SK-N-SH (cell line): ENCODE measurements around the gene TMEM169. TPM values are rescaled to one million over a fixed set of nuclear protein-coding genes. Genes with fewer than 3 reads are reported as not detected.

Experiments
- CTCF ChIA-PET: fragments of 300-600, 350-600 bp; formaldehyde crosslinking; extraction: SDS; loops from one replicate; lab custom pipeline; 2021; lab: Yijun Ruan, JAX
- POLR2A ChIA-PET: fragments of 350-600 bp; sonication (Branson Sonifier 250); formaldehyde crosslinking; extraction: SDS; loops from one replicate; lab custom pipeline; 2020; ENCODE audit warnings: antibody characterized with exemption, inconsistent platforms; lab: Yijun Ruan, JAX
- DNase-seq: peaks from one replicate; pipeline ENCODE4 v3.0.0; 2012
- H2AFZ ChIP-seq: fragments of 200-600 bp; sonication (generic); 2 replicates; pipeline ENCODE4 v1.8.1; 2016; ENCODE audit warnings: antibody characterized with exemption, mild to moderate bottlenecking, low read depth
- H3F3A ChIP-seq: fragments of 200-600 bp; sonication (generic); replicated peaks from 2 replicates; pipeline ENCODE3; 2016; ENCODE audit warnings: antibody characterized with exemption, mild to moderate bottlenecking; ENCODE audit not compliant: insufficient read depth
- H3K27ac ChIP-seq, 2 experiments: fragments of 200-500 bp in 1 of 2; fragments of 200-600 bp in 1 of 2; sonication (Bioruptor generic) in 1 of 2; sonication (generic), shearing (Covaris generic) in 1 of 2; 2 replicates each; pipeline versions ENCODE4 v1.5.1 to v1.6.1; 2014 to 2016; ENCODE audit warnings: low read depth in 2 of 2, inconsistent platforms in 1 of 2, low read length in 1 of 2, mild to moderate bottlenecking in 1 of 2, mixed read lengths in 1 of 2
- H3K27me3 ChIP-seq: fragments of 200-600 bp; sonication (generic), shearing (Covaris generic); 2 replicates; pipeline ENCODE4 v1.6.1; 2016; ENCODE audit warnings: mixed run types; ENCODE audit not compliant: insufficient read depth
- H3K36me3 ChIP-seq, 2 experiments: fragments of 200-500 bp in 1 of 2; fragments of 200-600 bp in 1 of 2; sonication (Bioruptor generic) in 1 of 2; sonication (generic) in 1 of 2; replicated peaks in 1 of 2; 2 replicates each; pipeline versions ENCODE3 to v1.5.1; 2014 to 2016; ENCODE audit warnings: low read length in 1 of 2, mild to moderate bottlenecking in 1 of 2; ENCODE audit not compliant: insufficient read depth in 2 of 2, control insufficient read depth in 1 of 2
- H3K4me1 ChIP-seq, 2 experiments: fragments of 200-500 bp in 1 of 2; fragments of 200-600 bp in 1 of 2; sonication (Bioruptor generic) in 1 of 2; sonication (generic), shearing (Covaris generic) in 1 of 2; 2 replicates each; pipeline versions ENCODE4 v1.5.1 to v1.6.1; 2014 to 2016; ENCODE audit warnings: low read depth in 1 of 2, low read length in 1 of 2, mixed run types in 1 of 2; ENCODE audit not compliant: insufficient read depth in 2 of 2, control insufficient read depth in 1 of 2
- H3K4me2 ChIP-seq: fragments of 200-600 bp; sonication (generic), shearing (Covaris generic); 2 replicates; pipeline ENCODE4 v1.6.1; 2017; ENCODE audit warnings: mixed run types
- H3K4me3 ChIP-seq, 2 experiments: fragments of 200-500 bp in 1 of 2; fragments of 200-600 bp in 1 of 2; sonication (Bioruptor generic) in 1 of 2; sonication (generic), shearing (Covaris generic) in 1 of 2; 2 replicates each; pipeline versions ENCODE4 v1.5.1 to v1.8.1; 2014 to 2016; ENCODE audit warnings: low read depth in 2 of 2, inconsistent platforms in 1 of 2, low read length in 1 of 2, mild to moderate bottlenecking in 1 of 2, mixed read lengths in 1 of 2, moderate library complexity in 1 of 2
- H3K79me2 ChIP-seq: fragments of 200-600 bp; sonication (generic); 2 replicates; pipeline ENCODE4 v1.8.1; 2017; ENCODE audit warnings: mild to moderate bottlenecking; ENCODE audit not compliant: insufficient read depth
- H3K9ac ChIP-seq: fragments of 200-600 bp; sonication (generic); 2 replicates; pipeline ENCODE4 v1.6.1; 2017; ENCODE audit warnings: mixed run types
- H3K9me2 ChIP-seq: fragments of 200-600 bp; sonication (generic); 2 replicates; pipeline ENCODE4 v1.6.1; 2017; ENCODE audit warnings: mixed run types
- H3K9me3 ChIP-seq: fragments of 200-600 bp; sonication (generic); 2 replicates; pipeline ENCODE4 v1.6.1; 2017; ENCODE audit warnings: mixed run types, mild to moderate bottlenecking, moderate library complexity
- H4K20me1 ChIP-seq: fragments of 200-600 bp; sonication (generic); 2 replicates; pipeline ENCODE4 v1.6.1; 2017; ENCODE audit warnings: mild to moderate bottlenecking, mixed run types; ENCODE audit not compliant: insufficient read depth
- GATA2 ChIP-seq: sonication (generic); formaldehyde crosslinking; IDR thresholded peaks from 2 replicates; pipeline ENCODE4 v1.5.0; 2020; ENCODE audit warnings: mild to moderate bottlenecking, missing genetic modification reagents
- MAX ChIP-seq: IDR thresholded peaks from 2 replicates; pipeline ENCODE4 v1.4.0; 2012; ENCODE audit warnings: low read depth
- NRF1 ChIP-seq: IDR thresholded peaks from 2 replicates; pipeline ENCODE4 v1.6.1; 2012; ENCODE audit warnings: low read depth, mild to moderate bottlenecking, low read length
- REST ChIP-seq: IDR thresholded peaks from 2 replicates; pipeline ENCODE4 v1.6.1; 2012; ENCODE audit warnings: mild to moderate bottlenecking, low read depth, low read length, moderate library complexity
- RFX5 ChIP-seq: IDR thresholded peaks from 2 replicates; pipeline ENCODE4 v1.6.1; 2012; ENCODE audit warnings: mild to moderate bottlenecking, improper control_type of control experiment, low read length
- RXRA ChIP-seq: IDR thresholded peaks from 2 replicates; pipeline ENCODE4 v1.4.0; 2012; ENCODE audit warnings: low read depth, mild to moderate bottlenecking, borderline replicate concordance
- SMC3 ChIP-seq: IDR thresholded peaks from 2 replicates; pipeline ENCODE4 v1.6.1; 2012; ENCODE audit warnings: low read depth, low read length, improper control_type of control experiment
- TEAD4 ChIP-seq: IDR thresholded peaks from 2 replicates; pipeline ENCODE4 v1.4.0; 2012; ENCODE audit warnings: mild to moderate bottlenecking, borderline replicate concordance; ENCODE audit not compliant: insufficient read depth
- YY1 ChIP-seq: IDR thresholded peaks from 2 replicates; pipeline ENCODE4 v1.4.0; 2012; ENCODE audit warnings: low read depth, mild to moderate bottlenecking
- WGBS: methylation state at CpG from one replicate; pipeline ENCODE4 v1.1.6; 2017; ENCODE audit warnings: low lambda C conversion rate; 5-methylcytosine and 5-hydroxymethylcytosine counted together
- polyA plus RNA-seq, 3 experiments: library from polyadenylated mRNA; depleted of rRNA; stranded (reverse); fragments of >200 nt; gene quantifications; 2 replicates each; pipeline ENCODE4 v1.2.3, GENCODE V29; 2012
- TF ChIP-seq, protein P1 (sequence below): fragments of 150-350 bp; IDR thresholded peaks from 2 replicates; pipeline ENCODE4 v1.6.1; 2017; ENCODE audit warnings: antibody characterized with exemption, low read length, low read depth, borderline replicate concordance

TMEM169 gene
- polyA plus RNA-seq, 1 of the 3 experiments (the other 2 are of a cell fraction), result 0.30 TPM

- Histone ChIP-seq H4K20me1 (no peaks in the 10 kb centered on the region), H3K79me2 (peaks cover 83% of the 10 kb centered on the region), H3K4me1 (no peaks in the 10 kb centered on the region; a peak in 2 of 4 replicates), H3F3A (peaks cover 8% of the 10 kb centered on the region), H3K9me3 (no peaks in the 10 kb centered on the region), H3K9me2 (no peaks in the 10 kb centered on the region), H3K4me2 (no peak overlapping the region), H3K27me3 (no peaks in the 10 kb centered on the region), H2AFZ (no peak overlapping the region), H3K4me3 (no peak overlapping the region), H3K27ac (peak overlapping the region in 1 of 2 experiments; percentile 3; a peak in 1 of 4 replicates), H3K36me3 (peaks cover 91% of the 10 kb centered on the region in 2 experiments), H3K9ac (no peak overlapping the region)
- TF ChIP-seq, protein P1, sequence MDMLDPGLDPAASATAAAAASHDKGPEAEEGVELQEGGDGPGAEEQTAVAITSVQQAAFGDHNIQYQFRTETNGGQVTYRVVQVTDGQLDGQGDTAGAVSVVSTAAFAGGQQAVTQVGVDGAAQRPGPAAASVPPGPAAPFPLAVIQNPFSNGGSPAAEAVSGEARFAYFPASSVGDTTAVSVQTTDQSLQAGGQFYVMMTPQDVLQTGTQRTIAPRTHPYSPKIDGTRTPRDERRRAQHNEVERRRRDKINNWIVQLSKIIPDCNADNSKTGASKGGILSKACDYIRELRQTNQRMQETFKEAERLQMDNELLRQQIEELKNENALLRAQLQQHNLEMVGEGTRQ, result no peak
- TF ChIP-seq GATA2 (CRISPR knock-in tag), result peak; percentile 18; the same call in 1 of the 2 replicates
- ChIA-PET CTCF (interaction anchor here (0.7 to 2.2 kb wide), 5 partner anchors 9 to 267 kb away, joined by 3 to 10 read pairs (median 6); partner anchors contain the start of genes PECR and TMEM169), POLR2A (no interaction called here)
- no peak for DNase-seq
- WGBS, result 95% methylated on average over 3 of the region's 3 CpGs
These were observed 49.6 kb downstream of the TMEM169 start for GRCh38 chr2:216131175-216131926.

GRCh38 chr2:216132585-216132984, 50.9 kb downstream of the TMEM169 start:
- no peaks in the 10 kb centered on the region for H3K9me2 ChIP-seq
- TF ChIP-seq YY1, result no peak
- no peak for TF ChIP-seq RFX5
- TF ChIP-seq SMC3, result no peak
- TF ChIP-seq TEAD4, result no peak
- TF ChIP-seq MAX, result no peak
- no peak for TF ChIP-seq RXRA
- TF ChIP-seq NRF1, result no peak
- TF ChIP-seq REST, result no peak
- TF ChIP-seq GATA2 (CRISPR knock-in tag), result no peak
- ChIA-PET POLR2A (interaction anchor here (0.6 kb wide), 1 partner anchor 203 kb away, joined by 3 read pairs; no protein-coding TSS in a partner anchor), CTCF (interaction anchor here (2.1 kb wide), 1 partner anchor 10 kb away, joined by 8 read pairs; no protein-coding TSS in a partner anchor)
- no peak overlapping the region for H3K4me2 ChIP-seq
- DNase-seq, result no peak
- H3K9ac ChIP-seq, result no peak overlapping the region
- H3K36me3 ChIP-seq, result peaks cover 91 to 92% of the 10 kb centered on the region in 2 experiments
- no peaks in the 10 kb centered on the region for H4K20me1 ChIP-seq
- no peak overlapping the region; a peak in 1 of 4 replicates for H3K27ac ChIP-seq
- peaks cover 9% of the 10 kb centered on the region for H3F3A ChIP-seq
- H3K4me1 ChIP-seq, result no peaks in the 10 kb centered on the region; a peak in 2 of 4 replicates
- no peak overlapping the region for H3K4me3 ChIP-seq
- no peaks in the 10 kb centered on the region for H3K9me3 ChIP-seq
- peaks cover 76% of the 10 kb centered on the region for H3K79me2 ChIP-seq
- no peaks in the 10 kb centered on the region for H3K27me3 ChIP-seq
- no peak overlapping the region for H2AFZ ChIP-seq
